WTC11 (cell line): Measurements from ENCODE around the gene SPINT1. TPM values are rescaled to one million over a fixed set of nuclear protein-coding genes. Genes with fewer than 3 reads are reported as not detected.

Experiments used
- ATAC-seq: fragments of 200-7000 bp; cut with Tn5 transposase; 2 replicates; pipeline ENCODE4 v1.10.0; 2021; ENCODE audit warnings: mild to moderate bottlenecking, moderate library complexity
- CTCF ChIA-PET: fragments of 300-600 bp; sonication (Branson Sonifier 250); formaldehyde crosslinking; loops from one replicate; lab custom pipeline; 2021; ENCODE audit warnings: antibody characterized with exemption; lab: Charles Lee
- POLR2A ChIA-PET: fragments of 350-600 bp; sonication (Branson Sonifier 250); formaldehyde crosslinking; loops from one replicate; lab custom pipeline; 2021; ENCODE audit warnings: antibody characterized with exemption; lab: Charles Lee
- DNase-seq: peaks from one replicate; pipeline ENCODE4 v3.0.0; 2021; ENCODE audit warnings: low spot score
- H3K27ac Mint-ChIP-seq: 2 replicates; pipeline ENCODE4 v1.8.0; 2021; ENCODE audit warnings: mixed read lengths
- H3K27me3 Mint-ChIP-seq: 2 replicates; pipeline ENCODE4 v1.8.0; 2021; ENCODE audit warnings: low read depth, mild to moderate bottlenecking, moderate library complexity, mixed read lengths
- H3K36me3 Mint-ChIP-seq: 2 replicates; pipeline ENCODE4 v1.8.0; 2021; ENCODE audit warnings: mixed read lengths
- H3K4me1 Mint-ChIP-seq: 2 replicates; pipeline ENCODE4 v1.8.0; 2022; ENCODE audit warnings: mixed read lengths
- H3K4me3 Mint-ChIP-seq: 2 replicates; pipeline ENCODE4 v1.8.0; 2021; ENCODE audit warnings: mild to moderate bottlenecking, moderate library complexity, mixed read lengths
- H3K9me3 Mint-ChIP-seq: 2 replicates; pipeline ENCODE4 v1.8.0; 2021; ENCODE audit warnings: mixed read lengths
- ATF1 ChIP-seq: sonication (generic); formaldehyde crosslinking; IDR thresholded peaks from 2 replicates; pipeline ENCODE4 v1.8.1; 2023; ENCODE audit warnings: mild to moderate bottlenecking, moderate library complexity, missing genetic modification reagents
- CBFB ChIP-seq: sonication (generic); formaldehyde crosslinking; IDR thresholded peaks from 2 replicates; pipeline ENCODE4 v1.8.1; 2022; ENCODE audit warnings: mild to moderate bottlenecking, low read depth, missing genetic modification reagents
- CTCF ChIP-seq: fragments of 200-600 bp; IDR thresholded peaks from 2 replicates; pipeline ENCODE4 v1.8.0; 2022; ENCODE audit warnings: antibody characterized with exemption
- ETV6 ChIP-seq: sonication (generic); formaldehyde crosslinking; IDR thresholded peaks from 2 replicates; pipeline ENCODE4 v1.8.1; 2022; ENCODE audit warnings: mild to moderate bottlenecking, missing genetic modification reagents
- MXD4 ChIP-seq: fragments of 250-450 bp; sonication (Bioruptor Pico); IDR thresholded peaks from 2 replicates; pipeline ENCODE4 v1.8.0; 2021; ENCODE audit warnings: mild to moderate bottlenecking, moderate library complexity, borderline replicate concordance
- NR3C1 ChIP-seq: sonication (generic); formaldehyde crosslinking; conservative IDR thresholded peaks from 2 replicates; pipeline ENCODE4 v1.8.1; 2023; ENCODE audit warnings: low read depth, mild to moderate bottlenecking, missing genetic modification reagents
- PREB ChIP-seq: sonication (generic); formaldehyde crosslinking; IDR thresholded peaks from 2 replicates; pipeline ENCODE4 v1.8.1; 2022; ENCODE audit warnings: mild to moderate bottlenecking, missing genetic modification reagents, moderate library complexity, borderline replicate concordance
- RELA ChIP-seq: sonication (generic); formaldehyde crosslinking; IDR thresholded peaks from 2 replicates; pipeline ENCODE4 v1.8.1; 2022; ENCODE audit warnings: missing genetic modification reagents, mild to moderate bottlenecking, borderline replicate concordance
- STAT6 ChIP-seq: sonication (generic); formaldehyde crosslinking; conservative IDR thresholded peaks from 2 replicates; pipeline ENCODE4 v1.8.1; 2023; ENCODE audit warnings: mild to moderate bottlenecking, low read depth, missing genetic modification reagents, moderate library complexity
- USF1 ChIP-seq: sonication (generic); formaldehyde crosslinking; IDR thresholded peaks from 2 replicates; pipeline ENCODE4 v1.8.0; 2022; ENCODE audit warnings: mild to moderate bottlenecking, missing genetic modification reagents
- ZNF532 ChIP-seq: fragments of 250-450 bp; sonication (Bioruptor Pico); IDR thresholded peaks from 2 replicates; pipeline ENCODE4 v1.9.0; 2021; ENCODE audit warnings: mild to moderate bottlenecking, borderline replicate concordance
- total RNA-seq: library from RNA; stranded (reverse); gene quantifications from 3 replicates; pipeline ENCODE4 v1.2.3, GENCODE V29; 2021

Gene SPINT1
- total RNA-seq, 1 experiment from 2014 or later = 140 TPM

GRCh38 chr15:40891810-40892446 is 48.1 kb downstream of the SPINT1 start:
- H3K36me3 Mint-ChIP-seq = peaks cover 6% of the 10 kb centered on the region
- H3K27me3 Mint-ChIP-seq = peaks cover 17% of the 10 kb centered on the region
- H3K27ac Mint-ChIP-seq = 0 out of 2 replicates have a peak overlapping the region, but pooled peaks have one; percentile 22
- peaks cover 13% of the 10 kb centered on the region for H3K4me1 Mint-ChIP-seq
- ChIA-PET CTCF (interaction anchor here (0.5 to 6.5 kb wide), 37 partner anchors 10 to 323 kb away, joined by 3 to 237 read pairs (median 5); partner anchors contain the start of genes DNAJC17, RAD51, RHOV and RPUSD2), POLR2A (interaction anchor here (0.5 to 1.7 kb wide), 4 partner anchors 18 to 216 kb away, joined by 3 to 5 read pairs (median 4); partner anchors contain the start of gene RHOV)
- ATAC-seq = peak; percentile 5; the same call in 1 of the 2 replicates
- TF ChIP-seq CTCF (peak; percentile 45; the same call in 1 of the 2 replicates), PREB (CRISPR knock-in tag) (no peak), MXD4 (CRISPR knock-in tag) (no peak), STAT6 (no peak), ZNF532 (CRISPR knock-in tag) (no peak), CBFB (no peak), USF1 (CRISPR knock-in tag) (no peak), RELA (CRISPR knock-in tag) (no peak)
- H3K9me3 Mint-ChIP-seq = no peaks in the 10 kb centered on the region
- no peak overlapping the region for H3K4me3 Mint-ChIP-seq
- DNase-seq = peak; percentile 61

- H3K4me1 Mint-ChIP-seq = peaks cover 13% of the 10 kb centered on the region
- no peak overlapping the region for H3K27ac Mint-ChIP-seq
- H3K9me3 Mint-ChIP-seq = no peaks in the 10 kb centered on the region
- H3K27me3 Mint-ChIP-seq = peaks cover 17% of the 10 kb centered on the region
- H3K36me3 Mint-ChIP-seq = peaks cover 12% of the 10 kb centered on the region
- ATAC-seq (no peak), DNase-seq (no peak)
- no peak overlapping the region for H3K4me3 Mint-ChIP-seq
- TF ChIP-seq ETV6 (no peak), NR3C1 (no peak), ATF1 (0 out of 2 replicates have a peak, but pooled peaks have one; percentile 16)
- CTCF ChIA-PET = interaction anchor here (0.5 to 6.5 kb wide), 35 partner anchors 11 to 323 kb away, joined by 3 to 237 read pairs (median 5); partner anchors contain the start of genes DNAJC17, RAD51, RHOV and RPUSD2
- POLR2A ChIA-PET = interaction anchor here (0.6 to 1.7 kb wide), 3 partner anchors 19 to 35 kb away, joined by 4 to 5 read pairs (median 4); partner anchors contain the start of gene RHOV
These were observed 48.7 kb downstream of the SPINT1 start for GRCh38 chr15:40892447-40893012.
